ENCODE data around the gene HNRNPL. TPM values are rescaled to one million over a fixed set of nuclear protein-coding genes. Genes with fewer than 3 reads are reported as not detected.

Gene HNRNPL
- total and polyA plus RNA-seq, 9 of the 15 experiments (the other 6 are each of a cell fraction or from before 2014, with no cell fraction given): 39.5 to 610 (median 299) TPM

DNA sequence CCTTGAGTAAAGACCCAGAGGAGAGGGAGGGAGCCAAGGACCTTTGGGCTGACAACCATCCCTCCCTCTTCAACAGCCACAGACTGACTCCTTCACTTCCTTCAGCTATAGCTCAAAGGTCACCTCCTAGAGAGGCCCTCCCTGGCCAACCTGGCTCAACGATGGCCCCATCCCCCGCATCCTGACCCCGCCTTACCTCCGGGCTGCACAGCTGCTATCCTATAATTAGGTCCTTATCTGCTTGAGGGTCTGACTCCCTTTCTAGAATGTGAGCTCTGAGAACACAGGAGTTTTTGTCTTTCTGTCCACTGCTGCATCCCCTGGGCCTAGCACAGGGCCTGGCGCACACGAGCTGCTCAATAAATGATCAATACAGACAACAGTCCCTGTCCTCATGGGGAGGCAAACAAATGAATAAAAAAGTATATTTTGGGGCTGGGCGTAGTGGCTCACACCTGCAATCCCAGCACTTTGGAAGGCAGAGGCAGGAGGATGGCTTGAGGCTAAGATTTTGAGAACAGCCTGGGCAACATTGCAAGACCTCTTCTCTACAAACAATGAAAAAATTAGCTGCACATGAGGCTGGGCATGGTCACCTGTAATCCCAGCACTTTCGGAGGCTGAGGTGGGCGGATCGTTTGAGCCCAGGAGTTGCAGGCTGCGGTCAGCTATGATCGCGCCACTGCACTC lies 30.4 kb downstream of the HNRNPL start (continued):
- TF ChIP-seq, protein P1, sequence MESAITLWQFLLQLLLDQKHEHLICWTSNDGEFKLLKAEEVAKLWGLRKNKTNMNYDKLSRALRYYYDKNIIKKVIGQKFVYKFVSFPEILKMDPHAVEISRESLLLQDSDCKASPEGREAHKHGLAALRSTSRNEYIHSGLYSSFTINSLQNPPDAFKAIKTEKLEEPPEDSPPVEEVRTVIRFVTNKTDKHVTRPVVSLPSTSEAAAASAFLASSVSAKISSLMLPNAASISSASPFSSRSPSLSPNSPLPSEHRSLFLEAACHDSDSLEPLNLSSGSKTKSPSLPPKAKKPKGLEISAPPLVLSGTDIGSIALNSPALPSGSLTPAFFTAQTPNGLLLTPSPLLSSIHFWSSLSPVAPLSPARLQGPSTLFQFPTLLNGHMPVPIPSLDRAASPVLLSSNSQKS (CRISPR knock-in tag; IDR thresholded peaks at IDR 0.05): no peak
- no peak for TF ChIP-seq GTF2F1 (IDR thresholded peaks at IDR 0.05; ENCODE audit: low read depth, low read length)
- TF ChIP-seq, protein P2, sequence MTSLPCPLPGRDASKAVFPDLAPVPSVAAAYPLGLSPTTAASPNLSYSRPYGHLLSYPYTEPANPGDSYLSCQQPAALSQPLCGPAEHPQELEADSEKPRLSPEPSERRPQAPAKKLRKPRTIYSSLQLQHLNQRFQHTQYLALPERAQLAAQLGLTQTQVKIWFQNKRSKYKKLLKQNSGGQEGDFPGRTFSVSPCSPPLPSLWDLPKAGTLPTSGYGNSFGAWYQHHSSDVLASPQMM (CRISPR knock-in tag; IDR thresholded peaks at IDR 0.05): no peak
- TF ChIP-seq MAFK (IDR thresholded peaks at IDR 0.05; ENCODE audit: low read length): no peak
- TF ChIP-seq, protein P3, sequence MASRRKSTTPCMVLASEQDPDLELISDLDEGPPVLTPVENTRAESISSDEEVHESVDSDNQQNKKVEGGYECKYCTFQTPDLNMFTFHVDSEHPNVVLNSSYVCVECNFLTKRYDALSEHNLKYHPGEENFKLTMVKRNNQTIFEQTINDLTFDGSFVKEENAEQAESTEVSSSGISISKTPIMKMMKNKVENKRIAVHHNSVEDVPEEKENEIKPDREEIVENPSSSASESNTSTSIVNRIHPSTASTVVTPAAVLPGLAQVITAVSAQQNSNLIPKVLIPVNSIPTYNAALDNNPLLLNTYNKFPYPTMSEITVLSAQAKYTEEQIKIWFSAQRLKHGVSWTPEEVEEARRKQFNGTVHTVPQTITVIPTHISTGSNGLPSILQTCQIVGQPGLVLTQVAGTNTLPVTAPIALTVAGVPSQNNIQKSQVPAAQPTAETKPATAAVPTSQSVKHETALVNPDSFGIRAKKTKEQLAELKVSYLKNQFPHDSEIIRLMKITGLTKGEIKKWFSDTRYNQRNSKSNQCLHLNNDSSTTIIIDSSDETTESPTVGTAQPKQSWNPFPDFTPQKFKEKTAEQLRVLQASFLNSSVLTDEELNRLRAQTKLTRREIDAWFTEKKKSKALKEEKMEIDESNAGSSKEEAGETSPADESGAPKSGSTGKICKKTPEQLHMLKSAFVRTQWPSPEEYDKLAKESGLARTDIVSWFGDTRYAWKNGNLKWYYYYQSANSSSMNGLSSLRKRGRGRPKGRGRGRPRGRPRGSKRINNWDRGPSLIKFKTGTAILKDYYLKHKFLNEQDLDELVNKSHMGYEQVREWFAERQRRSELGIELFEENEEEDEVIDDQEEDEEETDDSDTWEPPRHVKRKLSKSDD (conservative IDR thresholded peaks at IDR 0.05; ENCODE audit: low read length): no peak
- no peak for TF ChIP-seq FOXK1 (CRISPR knock-in tag; IDR thresholded peaks at IDR 0.05; ENCODE audit: borderline replicate concordance)
- 0 out of 2 replicates have a peak, but pooled peaks have one; percentile 17 for TF ChIP-seq EHMT2 (IDR thresholded peaks at IDR 0.05)
- TF ChIP-seq, protein P4, sequence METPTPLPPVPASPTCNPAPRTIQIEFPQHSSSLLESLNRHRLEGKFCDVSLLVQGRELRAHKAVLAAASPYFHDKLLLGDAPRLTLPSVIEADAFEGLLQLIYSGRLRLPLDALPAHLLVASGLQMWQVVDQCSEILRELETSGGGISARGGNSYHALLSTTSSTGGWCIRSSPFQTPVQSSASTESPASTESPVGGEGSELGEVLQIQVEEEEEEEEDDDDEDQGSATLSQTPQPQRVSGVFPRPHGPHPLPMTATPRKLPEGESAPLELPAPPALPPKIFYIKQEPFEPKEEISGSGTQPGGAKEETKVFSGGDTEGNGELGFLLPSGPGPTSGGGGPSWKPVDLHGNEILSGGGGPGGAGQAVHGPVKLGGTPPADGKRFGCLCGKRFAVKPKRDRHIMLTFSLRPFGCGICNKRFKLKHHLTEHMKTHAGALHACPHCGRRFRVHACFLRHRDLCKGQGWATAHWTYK (CRISPR knock-in tag; IDR thresholded peaks at IDR 0.05): no peak
- TF ChIP-seq HDAC2 (IDR thresholded peaks at IDR 0.05): peak; percentile 68; the same call in 1 of the 2 replicates
- TF ChIP-seq, protein P5, sequence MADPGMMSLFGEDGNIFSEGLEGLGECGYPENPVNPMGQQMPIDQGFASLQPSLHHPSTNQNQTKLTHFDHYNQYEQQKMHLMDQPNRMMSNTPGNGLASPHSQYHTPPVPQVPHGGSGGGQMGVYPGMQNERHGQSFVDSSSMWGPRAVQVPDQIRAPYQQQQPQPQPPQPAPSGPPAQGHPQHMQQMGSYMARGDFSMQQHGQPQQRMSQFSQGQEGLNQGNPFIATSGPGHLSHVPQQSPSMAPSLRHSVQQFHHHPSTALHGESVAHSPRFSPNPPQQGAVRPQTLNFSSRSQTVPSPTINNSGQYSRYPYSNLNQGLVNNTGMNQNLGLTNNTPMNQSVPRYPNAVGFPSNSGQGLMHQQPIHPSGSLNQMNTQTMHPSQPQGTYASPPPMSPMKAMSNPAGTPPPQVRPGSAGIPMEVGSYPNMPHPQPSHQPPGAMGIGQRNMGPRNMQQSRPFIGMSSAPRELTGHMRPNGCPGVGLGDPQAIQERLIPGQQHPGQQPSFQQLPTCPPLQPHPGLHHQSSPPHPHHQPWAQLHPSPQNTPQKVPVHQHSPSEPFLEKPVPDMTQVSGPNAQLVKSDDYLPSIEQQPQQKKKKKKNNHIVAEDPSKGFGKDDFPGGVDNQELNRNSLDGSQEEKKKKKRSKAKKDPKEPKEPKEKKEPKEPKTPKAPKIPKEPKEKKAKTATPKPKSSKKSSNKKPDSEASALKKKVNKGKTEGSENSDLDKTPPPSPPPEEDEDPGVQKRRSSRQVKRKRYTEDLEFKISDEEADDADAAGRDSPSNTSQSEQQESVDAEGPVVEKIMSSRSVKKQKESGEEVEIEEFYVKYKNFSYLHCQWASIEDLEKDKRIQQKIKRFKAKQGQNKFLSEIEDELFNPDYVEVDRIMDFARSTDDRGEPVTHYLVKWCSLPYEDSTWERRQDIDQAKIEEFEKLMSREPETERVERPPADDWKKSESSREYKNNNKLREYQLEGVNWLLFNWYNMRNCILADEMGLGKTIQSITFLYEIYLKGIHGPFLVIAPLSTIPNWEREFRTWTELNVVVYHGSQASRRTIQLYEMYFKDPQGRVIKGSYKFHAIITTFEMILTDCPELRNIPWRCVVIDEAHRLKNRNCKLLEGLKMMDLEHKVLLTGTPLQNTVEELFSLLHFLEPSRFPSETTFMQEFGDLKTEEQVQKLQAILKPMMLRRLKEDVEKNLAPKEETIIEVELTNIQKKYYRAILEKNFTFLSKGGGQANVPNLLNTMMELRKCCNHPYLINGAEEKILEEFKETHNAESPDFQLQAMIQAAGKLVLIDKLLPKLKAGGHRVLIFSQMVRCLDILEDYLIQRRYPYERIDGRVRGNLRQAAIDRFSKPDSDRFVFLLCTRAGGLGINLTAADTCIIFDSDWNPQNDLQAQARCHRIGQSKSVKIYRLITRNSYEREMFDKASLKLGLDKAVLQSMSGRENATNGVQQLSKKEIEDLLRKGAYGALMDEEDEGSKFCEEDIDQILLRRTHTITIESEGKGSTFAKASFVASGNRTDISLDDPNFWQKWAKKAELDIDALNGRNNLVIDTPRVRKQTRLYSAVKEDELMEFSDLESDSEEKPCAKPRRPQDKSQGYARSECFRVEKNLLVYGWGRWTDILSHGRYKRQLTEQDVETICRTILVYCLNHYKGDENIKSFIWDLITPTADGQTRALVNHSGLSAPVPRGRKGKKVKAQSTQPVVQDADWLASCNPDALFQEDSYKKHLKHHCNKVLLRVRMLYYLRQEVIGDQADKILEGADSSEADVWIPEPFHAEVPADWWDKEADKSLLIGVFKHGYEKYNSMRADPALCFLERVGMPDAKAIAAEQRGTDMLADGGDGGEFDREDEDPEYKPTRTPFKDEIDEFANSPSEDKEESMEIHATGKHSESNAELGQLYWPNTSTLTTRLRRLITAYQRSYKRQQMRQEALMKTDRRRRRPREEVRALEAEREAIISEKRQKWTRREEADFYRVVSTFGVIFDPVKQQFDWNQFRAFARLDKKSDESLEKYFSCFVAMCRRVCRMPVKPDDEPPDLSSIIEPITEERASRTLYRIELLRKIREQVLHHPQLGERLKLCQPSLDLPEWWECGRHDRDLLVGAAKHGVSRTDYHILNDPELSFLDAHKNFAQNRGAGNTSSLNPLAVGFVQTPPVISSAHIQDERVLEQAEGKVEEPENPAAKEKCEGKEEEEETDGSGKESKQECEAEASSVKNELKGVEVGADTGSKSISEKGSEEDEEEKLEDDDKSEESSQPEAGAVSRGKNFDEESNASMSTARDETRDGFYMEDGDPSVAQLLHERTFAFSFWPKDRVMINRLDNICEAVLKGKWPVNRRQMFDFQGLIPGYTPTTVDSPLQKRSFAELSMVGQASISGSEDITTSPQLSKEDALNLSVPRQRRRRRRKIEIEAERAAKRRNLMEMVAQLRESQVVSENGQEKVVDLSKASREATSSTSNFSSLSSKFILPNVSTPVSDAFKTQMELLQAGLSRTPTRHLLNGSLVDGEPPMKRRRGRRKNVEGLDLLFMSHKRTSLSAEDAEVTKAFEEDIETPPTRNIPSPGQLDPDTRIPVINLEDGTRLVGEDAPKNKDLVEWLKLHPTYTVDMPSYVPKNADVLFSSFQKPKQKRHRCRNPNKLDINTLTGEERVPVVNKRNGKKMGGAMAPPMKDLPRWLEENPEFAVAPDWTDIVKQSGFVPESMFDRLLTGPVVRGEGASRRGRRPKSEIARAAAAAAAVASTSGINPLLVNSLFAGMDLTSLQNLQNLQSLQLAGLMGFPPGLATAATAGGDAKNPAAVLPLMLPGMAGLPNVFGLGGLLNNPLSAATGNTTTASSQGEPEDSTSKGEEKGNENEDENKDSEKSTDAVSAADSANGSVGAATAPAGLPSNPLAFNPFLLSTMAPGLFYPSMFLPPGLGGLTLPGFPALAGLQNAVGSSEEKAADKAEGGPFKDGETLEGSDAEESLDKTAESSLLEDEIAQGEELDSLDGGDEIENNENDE (IDR thresholded peaks at IDR 0.05; ENCODE audit: low read depth, low read length): no peak
